OCI-LY7 (cell line): ENCODE data around the gene RIOK2. TPM values are rescaled to one million over a fixed set of nuclear protein-coding genes. Genes with fewer than 3 reads are reported as not detected.

ENCODE experiments used
- BruUV-seq: library from RNA; stranded (reverse); fragments of 400-500 nt; replicated peaks from 2 replicates; lab custom pipeline; 2021; lab: Mats Ljungman, UMichigan
- CTCF ChIA-PET: fragments of 300-600 bp; sonication (Branson Sonifier 250); formaldehyde crosslinking; loops from one replicate; lab custom pipeline; 2022; ENCODE audit warnings: antibody characterized with exemption; ENCODE audit not compliant: unreplicated experiment; lab: Charles Lee
- POLR2A ChIA-PET: fragments of 300-600 bp; sonication (Branson Sonifier 250); formaldehyde crosslinking; loops from one replicate; lab custom pipeline; 2022; ENCODE audit warnings: antibody characterized with exemption; lab: Charles Lee
- DNase-seq: peaks from one replicate; pipeline ENCODE4 v3.0.0-alpha.2; 2015; ENCODE audit warnings: low spot score
- H2AFZ ChIP-seq: fragments of 200-600 bp; sonication (generic), shearing (Covaris generic); 2 replicates; pipeline ENCODE4 v1.6.1; 2014; ENCODE audit warnings: mild to moderate bottlenecking, antibody characterized with exemption, low read length, moderate library complexity
- H3K27ac ChIP-seq: fragments of 200-600 bp; sonication (generic); 2 replicates; pipeline ENCODE4 v1.5.1; 2014; ENCODE audit warnings: mixed run types, low read depth, mild to moderate bottlenecking, moderate library complexity, low read length, inconsistent platforms; ENCODE audit not compliant: poor library complexity, severe bottlenecking
- H3K36me3 ChIP-seq: fragments of 200-600 bp; sonication (generic); 2 replicates; pipeline ENCODE4 v1.6.1; 2014; ENCODE audit warnings: mild to moderate bottlenecking, antibody characterized with exemption, low read length, moderate library complexity, mixed read lengths; ENCODE audit not compliant: insufficient read depth
- H3K4me1 ChIP-seq: fragments of 200-600 bp; sonication (generic); 2 replicates; pipeline ENCODE4 v1.5.1; 2014; ENCODE audit warnings: mild to moderate bottlenecking, low read length; ENCODE audit not compliant: insufficient read depth, poor library complexity, severe bottlenecking
- H3K4me2 ChIP-seq: fragments of 200-600 bp; sonication (generic); 2 replicates; pipeline ENCODE4 v1.6.1; 2014; ENCODE audit warnings: mild to moderate bottlenecking, low read length
- H3K4me3 ChIP-seq: fragments of 200-600 bp; sonication (generic); 2 replicates; pipeline ENCODE4 v1.5.1; 2014; ENCODE audit warnings: mild to moderate bottlenecking, low read depth, low read length; ENCODE audit not compliant: poor library complexity, severe bottlenecking
- H3K79me2 ChIP-seq: fragments of 200-600 bp; sonication (generic); 2 replicates; pipeline ENCODE4 v1.6.1; 2016; ENCODE audit warnings: low read depth, mild to moderate bottlenecking, low read length, moderate library complexity, mixed read lengths; ENCODE audit not compliant: insufficient read depth
- H3K9me2 ChIP-seq: fragments of 200-600 bp; sonication (generic); 2 replicates; pipeline ENCODE4 v1.6.1; 2016; ENCODE audit warnings: mild to moderate bottlenecking, low read length, mixed read lengths; ENCODE audit not compliant: insufficient read depth
- H3K9me3 ChIP-seq: fragments of 200-600 bp; sonication (generic); 2 replicates; pipeline ENCODE4 v1.6.1; 2014; ENCODE audit warnings: mild to moderate bottlenecking, mixed run types, low read length, mixed read lengths
- H4K20me1 ChIP-seq: fragments of 200-600 bp; sonication (generic); 2 replicates; pipeline ENCODE4 v1.6.1; 2014; ENCODE audit warnings: mild to moderate bottlenecking, antibody characterized with exemption, low read length, moderate library complexity, mixed read lengths; ENCODE audit not compliant: insufficient read depth
- EZH2phosphoT487 ChIP-seq: fragments of 200-600 bp; sonication (generic); IDR thresholded peaks from 2 replicates; pipeline ENCODE4 v1.6.1; 2018; ENCODE audit warnings: low read depth, borderline replicate concordance, mild to moderate bottlenecking, mixed run types, antibody characterized with exemption, low read length, moderate library complexity, mixed read lengths
- intact Hi-C: fragments of 100-400 bp; cut with micrococcal nuclease; formaldehyde crosslinking; loops from one replicate; pipeline ENCODE4 v1.10.0; 2022; ENCODE audit not compliant: unreplicated experiment
- total RNA-seq, 2 experiments: library from RNA; depleted of rRNA in 1 of 2; stranded (reverse); fragments of >200 nt in 1 of 2; shearing (Covaris generic) in 1 of 2; gene quantifications; 2 replicates each; pipeline ENCODE4 v1.2.3, GENCODE V29; 2014 to 2022
- TF ChIP-seq, protein P1 (sequence below): fragments of 200-600 bp; sonication (generic); conservative IDR thresholded peaks from 2 replicates; pipeline ENCODE4 v1.5.1; 2014; ENCODE audit warnings: mild to moderate bottlenecking, antibody characterized with exemption, low read length, moderate library complexity, mixed read lengths

The RIOK2 gene
- total RNA-seq, 2 experiments from 2014 or later = 21.9 to 41.3 TPM

GRCh38 chr5:97148288-97148687 lies 34.8 kb downstream of the RIOK2 start:
- CTCF ChIA-PET = interaction anchor here (0.8 kb wide), 1 partner anchor 9 kb away, joined by 4 read pairs; no protein-coding TSS in a partner anchor
- intact Hi-C loops = no loop called here
- Histone ChIP-seq H3K79me2 (no peaks in the 10 kb centered on the region), H3K4me3 (no peak overlapping the region), H3K4me2 (no peak overlapping the region), H3K36me3 (no peaks in the 10 kb centered on the region), H3K9me3 (no peaks in the 10 kb centered on the region), H2AFZ (no peak overlapping the region), H3K4me1 (no peaks in the 10 kb centered on the region), H3K9me2 (no peaks in the 10 kb centered on the region), H3K27ac (no peak overlapping the region), H4K20me1 (no peaks in the 10 kb centered on the region)
- no peak for TF ChIP-seq EZH2phosphoT487
- TF ChIP-seq, protein P1, sequence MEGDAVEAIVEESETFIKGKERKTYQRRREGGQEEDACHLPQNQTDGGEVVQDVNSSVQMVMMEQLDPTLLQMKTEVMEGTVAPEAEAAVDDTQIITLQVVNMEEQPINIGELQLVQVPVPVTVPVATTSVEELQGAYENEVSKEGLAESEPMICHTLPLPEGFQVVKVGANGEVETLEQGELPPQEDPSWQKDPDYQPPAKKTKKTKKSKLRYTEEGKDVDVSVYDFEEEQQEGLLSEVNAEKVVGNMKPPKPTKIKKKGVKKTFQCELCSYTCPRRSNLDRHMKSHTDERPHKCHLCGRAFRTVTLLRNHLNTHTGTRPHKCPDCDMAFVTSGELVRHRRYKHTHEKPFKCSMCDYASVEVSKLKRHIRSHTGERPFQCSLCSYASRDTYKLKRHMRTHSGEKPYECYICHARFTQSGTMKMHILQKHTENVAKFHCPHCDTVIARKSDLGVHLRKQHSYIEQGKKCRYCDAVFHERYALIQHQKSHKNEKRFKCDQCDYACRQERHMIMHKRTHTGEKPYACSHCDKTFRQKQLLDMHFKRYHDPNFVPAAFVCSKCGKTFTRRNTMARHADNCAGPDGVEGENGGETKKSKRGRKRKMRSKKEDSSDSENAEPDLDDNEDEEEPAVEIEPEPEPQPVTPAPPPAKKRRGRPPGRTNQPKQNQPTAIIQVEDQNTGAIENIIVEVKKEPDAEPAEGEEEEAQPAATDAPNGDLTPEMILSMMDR = no peak
- no TSS peak for BruUV-seq
- POLR2A ChIA-PET = interaction anchor here (0.7 to 1.7 kb wide), 4 partner anchors 8 to 322 kb away, joined by 3 to 5 read pairs (median 4); no protein-coding TSS in a partner anchor
- no peak for DNase-seq

DNA sequence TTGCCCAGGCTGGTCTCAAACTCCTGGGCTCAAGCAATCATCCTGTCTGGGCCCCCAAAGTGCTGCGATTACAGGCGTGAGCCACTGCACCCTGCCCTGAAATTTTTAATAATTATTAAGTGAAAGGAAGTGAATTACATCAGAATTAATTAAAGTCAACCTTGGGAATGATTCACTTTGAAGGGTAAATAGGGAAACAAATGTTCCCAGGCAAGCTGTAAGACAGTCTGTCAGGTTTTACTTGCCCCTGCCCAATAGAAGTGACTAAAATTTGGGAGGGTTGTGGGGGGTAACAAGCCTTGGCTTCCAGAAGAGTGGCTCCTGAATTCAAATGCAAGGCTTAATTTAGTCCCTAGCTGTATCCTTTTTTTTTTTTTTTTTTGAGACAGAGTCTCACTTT lies 39.3 kb downstream of the RIOK2 start:
- Histone ChIP-seq H3K4me2 (no peak overlapping the region), H3K9me2 (no peaks in the 10 kb centered on the region), H3K9me3 (no peaks in the 10 kb centered on the region), H2AFZ (no peak overlapping the region), H3K27ac (no peak overlapping the region), H4K20me1 (no peaks in the 10 kb centered on the region), H3K36me3 (no peaks in the 10 kb centered on the region), H3K4me1 (peaks cover 5% of the 10 kb centered on the region), H3K4me3 (no peak overlapping the region), H3K79me2 (no peaks in the 10 kb centered on the region)
- no TSS peak for BruUV-seq
- no peak for DNase-seq
- POLR2A ChIA-PET = interaction anchor here (1.0 to 3.5 kb wide), 4 partner anchors 12 to 277 kb away, joined by 3 to 13 read pairs (median 4); no protein-coding TSS in a partner anchor
- CTCF ChIA-PET = no interaction called here
- intact Hi-C loops = loop anchor here (2.0 to 5.0 kb wide), 3 partner anchors 147 to 391 kb away; no protein-coding TSS in a partner anchor
- TF ChIP-seq, protein P1 = no peak

GRCh38 chr5:97142521-97143254 lies 40.4 kb downstream of the RIOK2 start, which contains the start of gene LIX1:
Gene LIX1, minus strand, starts transcription at chr5:97142611. Its CDS starts 35 bp downstream, at chr5:97142576.
- Histone ChIP-seq H3K9me3 (no peaks in the 10 kb centered on the region), H3K4me1 (peaks cover 5% of the 10 kb centered on the region), H3K36me3 (no peaks in the 10 kb centered on the region), H3K4me3 (no peak within 1 kb of the TSS), H3K79me2 (no peaks in the 10 kb centered on the region), H3K9me2 (no peaks in the 10 kb centered on the region), H3K4me2 (0 out of 2 replicates have a peak within 1 kb of the TSS, but pooled peaks have one; percentile 14), H2AFZ (peak within 1 kb of the TSS; percentile 61; the same call in 1 of the 2 replicates), H3K27ac (no peak within 1 kb of the TSS), H4K20me1 (no peaks in the 10 kb centered on the region)
- TF ChIP-seq EZH2phosphoT487 = no peak
- TF ChIP-seq, protein P1 = peak; percentile 87
- ChIA-PET CTCF (interaction anchor here (0.7 to 1.1 kb wide), 7 partner anchors 10 to 528 kb away, joined by 3 to 22 read pairs (median 4); no protein-coding TSS in a partner anchor), POLR2A (interaction anchor here (0.6 to 3.5 kb wide), 22 partner anchors 10 to 412 kb away, joined by 3 to 13 read pairs (median 4); partner anchors contain the start of genes ERAP1, ERAP2 and RIOK2)
- BruUV-seq = no TSS peak
- peak; percentile 75 for DNase-seq
- intact Hi-C loops = loop anchor here (1.0 to 5.0 kb wide), 5 partner anchors 146 to 390 kb away; no protein-coding TSS in a partner anchor
